ENCODE measurements around the gene C16orf54. TPM values are rescaled to one million over a fixed set of nuclear protein-coding genes. Genes with fewer than 3 reads are reported as not detected.
"Not testable (repeated sequence)": the region's sequence is repeated elsewhere in the genome, so short reads cannot be mapped to it uniquely, and the experiment has no call there.

Gene C16orf54
- polyA plus RNA-seq, 2 donors = 0.33 to 0.55 TPM

GRCh38 chr16:29743475-29743826, 2.3 kb downstream of the C16orf54 start:
- 83 to 86% methylated on average over 5 of the region's 5 CpGs for WGBS, 2 donors
- no peaks in the 10 kb centered on the region for H3K9me3 ChIP-seq (ENCODE audit: control insufficient read depth in 2 of 2, insufficient read depth in 1 of 2, low read depth in 1 of 2, low read length in 1 of 2)
- H3K27me3 ChIP-seq (ENCODE audit: control insufficient read depth in 1 of 2, insufficient read depth in 2 of 2, low read length in 2 of 2) = no peaks in the 10 kb centered on the region
- no peaks in the 10 kb centered on the region for H3K36me3 ChIP-seq (ENCODE audit: control insufficient read depth in 2 of 2, insufficient read depth in 2 of 2, low read length in 1 of 2)
- no peaks in the 10 kb centered on the region for H3K4me1 ChIP-seq (ENCODE audit: control insufficient read depth in 2 of 2, insufficient read depth in 2 of 2, low read length in 1 of 2)
- H3K4me3 ChIP-seq (ENCODE audit: low read depth in 1 of 2, low read length in 2 of 2) = no peak overlapping the region
- no peak overlapping the region for H3K27ac ChIP-seq (ENCODE audit: low read depth in 2 of 2, low read length in 1 of 2)

GRCh38 chr16:29742683-29743275, 3.0 kb downstream of the C16orf54 start:
- Histone ChIP-seq H3K9me3 (ENCODE audit: control insufficient read depth in 2 of 2, insufficient read depth in 1 of 2, low read depth in 1 of 2, low read length in 1 of 2) (no peaks in the 10 kb centered on the region), H3K27ac (ENCODE audit: low read depth in 2 of 2, low read length in 1 of 2) (no peak overlapping the region), H3K27me3 (ENCODE audit: control insufficient read depth in 1 of 2, insufficient read depth in 2 of 2, low read length in 2 of 2) (no peaks in the 10 kb centered on the region), H3K4me3 (ENCODE audit: low read depth in 1 of 2, low read length in 2 of 2) (no peak overlapping the region), H3K36me3 (ENCODE audit: control insufficient read depth in 2 of 2, insufficient read depth in 2 of 2, low read length in 1 of 2) (no peaks in the 10 kb centered on the region), H3K4me1 (ENCODE audit: control insufficient read depth in 2 of 2, insufficient read depth in 2 of 2, low read length in 1 of 2) (no peaks in the 10 kb centered on the region)
- WGBS, 2 donors = 71 to 72% methylated on average over 7 of the region's 7 CpGs

DNA sequence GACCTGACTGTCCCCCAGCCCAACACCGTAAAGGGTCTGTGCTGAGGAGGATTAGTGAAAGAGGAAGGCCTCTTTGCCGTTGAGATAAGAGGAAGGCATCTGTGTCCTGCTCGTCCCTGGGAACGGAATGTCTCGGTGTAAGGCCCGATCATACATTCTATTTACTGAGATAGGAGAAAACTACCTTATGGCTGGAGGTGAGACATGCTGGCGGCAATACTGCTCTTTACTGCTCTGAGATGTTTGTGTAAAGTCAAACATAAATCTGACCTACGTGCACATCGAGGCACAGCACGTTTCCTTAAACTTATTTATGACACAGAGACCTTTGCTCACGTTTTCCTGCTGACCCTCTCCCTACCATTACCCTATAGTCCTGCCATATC, 5.2 kb downstream of the C16orf54 start:
- not testable (repeated sequence) for H3K27me3 ChIP-seq (ENCODE audit: control insufficient read depth in 1 of 2, insufficient read depth in 2 of 2, low read length in 2 of 2); H3K4me1 ChIP-seq (ENCODE audit: control insufficient read depth in 2 of 2, insufficient read depth in 2 of 2, low read length in 1 of 2); H3K9me3 ChIP-seq (ENCODE audit: control insufficient read depth in 2 of 2, insufficient read depth in 1 of 2, low read depth in 1 of 2, low read length in 1 of 2); H3K27ac ChIP-seq (ENCODE audit: low read depth in 2 of 2, low read length in 1 of 2); H3K4me3 ChIP-seq (ENCODE audit: low read depth in 1 of 2, low read length in 2 of 2); H3K36me3 ChIP-seq (ENCODE audit: control insufficient read depth in 2 of 2, insufficient read depth in 2 of 2, low read length in 1 of 2)
- WGBS, 2 donors = 50 to 57% methylated on average over 11 of the region's 11 CpGs

DNA sequence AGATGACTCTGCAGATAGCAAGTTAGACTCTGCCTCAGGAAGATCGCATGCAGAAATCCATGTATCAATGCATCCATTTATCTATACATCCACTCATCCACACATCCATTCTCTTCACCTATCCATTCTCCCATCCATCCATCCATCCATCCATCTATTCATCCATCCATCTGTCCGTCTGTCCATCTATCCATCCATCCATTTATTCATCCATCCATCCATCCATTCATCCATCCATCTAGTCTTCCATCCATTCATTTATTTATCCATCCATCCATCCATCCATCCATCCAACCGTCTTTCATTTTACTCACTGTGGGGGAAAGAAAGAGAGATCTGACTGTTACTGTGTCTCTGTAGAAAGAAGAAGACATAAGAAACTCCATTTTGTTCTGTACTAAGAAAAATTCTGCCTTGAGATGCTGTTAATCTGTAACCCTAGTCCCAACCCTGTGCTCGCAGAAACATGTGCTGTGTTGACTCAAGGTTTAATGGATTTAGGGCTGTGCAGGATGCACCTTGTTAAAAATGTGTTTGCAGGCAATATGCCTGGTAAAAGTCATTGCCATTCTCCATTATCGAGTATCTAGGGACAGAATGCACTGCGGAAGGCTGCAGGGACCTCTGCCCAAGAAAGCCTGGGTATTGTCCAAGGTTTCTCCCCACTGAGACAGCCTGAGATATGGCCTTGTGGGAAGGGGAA, 5.7 kb downstream of the C16orf54 start:
- 62 to 69% methylated on average over 6 of the region's 6 CpGs for WGBS, 2 donors
- H3K4me3 ChIP-seq (ENCODE audit: low read depth in 1 of 2, low read length in 2 of 2); H3K4me1 ChIP-seq (ENCODE audit: control insufficient read depth in 2 of 2, insufficient read depth in 2 of 2, low read length in 1 of 2); H3K27ac ChIP-seq (ENCODE audit: low read depth in 2 of 2, low read length in 1 of 2); H3K27me3 ChIP-seq (ENCODE audit: control insufficient read depth in 1 of 2, insufficient read depth in 2 of 2, low read length in 2 of 2); H3K36me3 ChIP-seq (ENCODE audit: control insufficient read depth in 2 of 2, insufficient read depth in 2 of 2, low read length in 1 of 2); H3K9me3 ChIP-seq (ENCODE audit: control insufficient read depth in 2 of 2, insufficient read depth in 1 of 2, low read depth in 1 of 2, low read length in 1 of 2): not testable (repeated sequence)

GRCh38 chr16:29738514-29738913, 7.3 kb downstream of the C16orf54 start:
- H3K27me3 ChIP-seq (ENCODE audit: control insufficient read depth in 1 of 2, insufficient read depth in 2 of 2, low read length in 2 of 2) = no peaks in the 10 kb centered on the region
- no peak overlapping the region for H3K27ac ChIP-seq (ENCODE audit: low read depth in 2 of 2, low read length in 1 of 2)
- H3K36me3 ChIP-seq (ENCODE audit: control insufficient read depth in 2 of 2, insufficient read depth in 2 of 2, low read length in 1 of 2) = no peaks in the 10 kb centered on the region
- 46 to 52% methylated on average over 2 of the region's 2 CpGs for WGBS, 2 donors
- H3K4me1 ChIP-seq (ENCODE audit: control insufficient read depth in 2 of 2, insufficient read depth in 2 of 2, low read length in 1 of 2) = no peaks in the 10 kb centered on the region
- H3K4me3 ChIP-seq (ENCODE audit: low read depth in 1 of 2, low read length in 2 of 2) = no peak overlapping the region
- no peaks in the 10 kb centered on the region for H3K9me3 ChIP-seq (ENCODE audit: control insufficient read depth in 2 of 2, insufficient read depth in 1 of 2, low read depth in 1 of 2, low read length in 1 of 2)

DNA sequence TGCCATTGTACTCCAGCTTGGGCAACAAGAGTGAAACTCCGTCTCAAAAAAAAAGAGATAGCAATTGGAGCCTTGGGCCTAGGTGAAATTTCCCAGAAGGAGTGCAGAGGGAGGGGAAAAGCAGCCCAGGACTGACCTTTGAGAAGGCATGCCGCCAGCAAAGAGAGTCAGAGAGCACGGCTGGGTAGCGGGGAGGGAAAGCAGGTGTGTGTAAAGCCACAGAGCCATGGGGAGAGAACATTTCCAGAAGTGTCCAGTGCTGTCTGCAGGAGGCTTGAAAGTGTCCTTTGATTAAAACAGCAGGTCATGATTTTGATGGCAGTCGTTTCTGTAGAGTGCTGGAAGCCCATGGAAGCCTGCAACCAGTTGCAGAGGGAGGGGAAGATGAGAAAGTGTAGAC, 8.1 kb downstream of the C16orf54 start:
- no peak overlapping the region for H3K27ac ChIP-seq (ENCODE audit: low read depth in 2 of 2, low read length in 1 of 2)
- H3K4me3 ChIP-seq (ENCODE audit: low read depth in 1 of 2, low read length in 2 of 2) = no peak overlapping the region
- H3K27me3 ChIP-seq (ENCODE audit: control insufficient read depth in 1 of 2, insufficient read depth in 2 of 2, low read length in 2 of 2) = no peaks in the 10 kb centered on the region
- no peaks in the 10 kb centered on the region for H3K36me3 ChIP-seq (ENCODE audit: control insufficient read depth in 2 of 2, insufficient read depth in 2 of 2, low read length in 1 of 2)
- H3K4me1 ChIP-seq (ENCODE audit: control insufficient read depth in 2 of 2, insufficient read depth in 2 of 2, low read length in 1 of 2) = no peaks in the 10 kb centered on the region
- 68 to 76% methylated on average over 5 of the region's 5 CpGs for WGBS, 2 donors
- no peaks in the 10 kb centered on the region for H3K9me3 ChIP-seq (ENCODE audit: control insufficient read depth in 2 of 2, insufficient read depth in 1 of 2, low read depth in 1 of 2, low read length in 1 of 2)

DNA sequence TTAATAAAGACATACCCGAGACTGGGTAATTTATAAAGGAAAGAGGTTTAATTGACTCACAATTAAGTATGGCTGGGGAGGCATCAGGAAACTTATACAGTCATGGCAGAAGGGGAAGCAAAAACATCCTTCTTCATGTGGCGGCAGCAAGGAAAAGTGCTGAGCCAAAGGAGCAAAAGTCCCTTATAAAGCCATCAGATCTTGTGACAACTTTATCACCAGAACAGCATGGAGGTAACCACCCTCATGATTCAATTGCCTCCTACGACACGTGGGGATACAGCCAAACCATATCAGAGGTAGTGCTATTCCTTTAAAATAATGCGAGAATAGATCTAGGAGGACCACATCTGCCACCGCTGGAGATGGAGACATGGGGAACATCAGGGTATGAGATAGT, 9.0 kb downstream of the C16orf54 start:
- Histone ChIP-seq H3K27me3 (ENCODE audit: control insufficient read depth in 1 of 2, insufficient read depth in 2 of 2, low read length in 2 of 2) (no peaks in the 10 kb centered on the region), H3K9me3 (ENCODE audit: control insufficient read depth in 2 of 2, insufficient read depth in 1 of 2, low read depth in 1 of 2, low read length in 1 of 2) (no peaks in the 10 kb centered on the region), H3K4me3 (ENCODE audit: low read depth in 1 of 2, low read length in 2 of 2) (no peak overlapping the region), H3K36me3 (ENCODE audit: control insufficient read depth in 2 of 2, insufficient read depth in 2 of 2, low read length in 1 of 2) (no peaks in the 10 kb centered on the region), H3K4me1 (ENCODE audit: control insufficient read depth in 2 of 2, insufficient read depth in 2 of 2, low read length in 1 of 2) (no peaks in the 10 kb centered on the region), H3K27ac (ENCODE audit: low read depth in 2 of 2, low read length in 1 of 2) (no peak overlapping the region)
- 75 to 83% methylated on average over 6 of the region's 6 CpGs for WGBS, 2 donors

- Histone ChIP-seq H3K4me3 (ENCODE audit: low read depth in 1 of 2, low read length in 2 of 2) (no peak overlapping the region), H3K27ac (ENCODE audit: low read depth in 2 of 2, low read length in 1 of 2) (no peak overlapping the region), H3K27me3 (ENCODE audit: control insufficient read depth in 1 of 2, insufficient read depth in 2 of 2, low read length in 2 of 2) (no peaks in the 10 kb centered on the region), H3K36me3 (ENCODE audit: control insufficient read depth in 2 of 2, insufficient read depth in 2 of 2, low read length in 1 of 2) (no peaks in the 10 kb centered on the region), H3K9me3 (ENCODE audit: control insufficient read depth in 2 of 2, insufficient read depth in 1 of 2, low read depth in 1 of 2, low read length in 1 of 2) (no peaks in the 10 kb centered on the region), H3K4me1 (ENCODE audit: control insufficient read depth in 2 of 2, insufficient read depth in 2 of 2, low read length in 1 of 2) (no peaks in the 10 kb centered on the region)
- 57 to 58% methylated on average over 5 of the region's 5 CpGs for WGBS, 2 donors
Observed at GRCh38 chr16:29736112-29736511, 9.7 kb downstream of the C16orf54 start.

GRCh38 chr16:29734786-29735185, 11.0 kb downstream of the C16orf54 start:
- Histone ChIP-seq H3K27me3 (ENCODE audit: control insufficient read depth in 1 of 2, insufficient read depth in 2 of 2, low read length in 2 of 2) (no peaks in the 10 kb centered on the region), H3K27ac (ENCODE audit: low read depth in 2 of 2, low read length in 1 of 2) (no peak overlapping the region), H3K9me3 (ENCODE audit: control insufficient read depth in 2 of 2, insufficient read depth in 1 of 2, low read depth in 1 of 2, low read length in 1 of 2) (no peaks in the 10 kb centered on the region), H3K36me3 (ENCODE audit: control insufficient read depth in 2 of 2, insufficient read depth in 2 of 2, low read length in 1 of 2) (no peaks in the 10 kb centered on the region), H3K4me1 (ENCODE audit: control insufficient read depth in 2 of 2, insufficient read depth in 2 of 2, low read length in 1 of 2) (no peaks in the 10 kb centered on the region), H3K4me3 (ENCODE audit: low read depth in 1 of 2, low read length in 2 of 2) (no peak overlapping the region)
- WGBS, 2 donors = 69 to 81% methylated on average over 1 of the region's 1 CpG

All from esophagus (tissue), 2 donors.